ENCODE measurements around the gene MTA1.

MTA1 gene

GRCh38 chr14:105474483-105475268 is 55.0 kb downstream of the MTA1 start, which contains the start of gene CRIP2:
CRIP2 (plus strand) TSS chr14:105474821; CDS start chr14:105474863, 42 bp downstream.
- DNase-seq (ENCODE audit: low read depth in 1 of 2, low spot score in 1 of 2) = no peak

DNA sequence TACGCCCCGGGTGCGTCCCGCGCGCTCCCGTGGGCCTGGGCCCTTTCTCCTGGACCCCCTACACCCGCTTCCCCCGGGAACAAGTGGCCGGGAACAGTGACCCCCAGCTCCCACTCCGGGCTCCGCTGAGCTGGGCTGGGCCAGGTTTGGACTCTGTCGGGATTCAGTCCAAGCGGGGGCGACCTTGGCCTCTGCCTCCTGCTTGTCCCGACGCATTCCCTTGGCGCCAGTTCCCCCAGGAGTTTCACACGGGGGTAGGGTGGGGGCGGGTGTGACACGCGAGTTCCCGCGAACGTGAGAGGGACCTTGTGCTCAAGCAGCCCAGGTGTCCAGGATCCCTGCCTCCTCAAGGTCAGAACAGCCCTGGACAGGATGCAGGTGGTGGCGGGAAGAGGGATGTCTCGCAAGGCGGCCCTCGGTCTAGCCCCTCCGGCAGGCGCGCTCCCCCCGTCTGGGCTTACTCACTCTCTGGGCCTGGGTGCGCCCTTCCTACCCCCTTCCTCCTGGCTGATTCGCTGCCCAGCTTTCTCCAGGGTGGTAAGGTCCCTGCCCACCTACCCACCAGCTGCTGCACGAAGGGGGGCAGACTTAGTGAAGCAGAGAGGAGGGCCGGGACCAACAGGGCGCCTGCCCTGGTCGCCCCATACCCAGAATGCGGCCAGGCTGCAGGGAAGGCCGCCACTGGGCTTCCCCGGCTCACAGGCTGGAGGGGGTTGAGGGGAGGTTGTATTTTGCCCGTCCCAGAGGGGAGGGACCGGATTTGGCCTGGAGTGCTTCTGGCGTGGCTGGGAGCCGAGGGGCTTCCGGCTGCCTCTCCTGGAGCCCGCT is 55.9 kb downstream of the MTA1 start:
- DNase-seq (ENCODE audit: low read depth in 1 of 2, low spot score in 1 of 2) = no peak

- DNase-seq (ENCODE audit: low read depth in 1 of 2, low spot score in 1 of 2) = no peak
Observed at GRCh38 chr14:105476097-105476830, 56.6 kb downstream of the MTA1 start.

GRCh38 chr14:105476831-105477659 is 57.4 kb downstream of the MTA1 start:
- DNase-seq (ENCODE audit: low read depth in 1 of 2, low spot score in 1 of 2) = no peak

- no peak for DNase-seq (ENCODE audit: low read depth in 1 of 2, low spot score in 1 of 2)
Observed at GRCh38 chr14:105477660-105478397, 58.2 kb downstream of the MTA1 start.

DNA sequence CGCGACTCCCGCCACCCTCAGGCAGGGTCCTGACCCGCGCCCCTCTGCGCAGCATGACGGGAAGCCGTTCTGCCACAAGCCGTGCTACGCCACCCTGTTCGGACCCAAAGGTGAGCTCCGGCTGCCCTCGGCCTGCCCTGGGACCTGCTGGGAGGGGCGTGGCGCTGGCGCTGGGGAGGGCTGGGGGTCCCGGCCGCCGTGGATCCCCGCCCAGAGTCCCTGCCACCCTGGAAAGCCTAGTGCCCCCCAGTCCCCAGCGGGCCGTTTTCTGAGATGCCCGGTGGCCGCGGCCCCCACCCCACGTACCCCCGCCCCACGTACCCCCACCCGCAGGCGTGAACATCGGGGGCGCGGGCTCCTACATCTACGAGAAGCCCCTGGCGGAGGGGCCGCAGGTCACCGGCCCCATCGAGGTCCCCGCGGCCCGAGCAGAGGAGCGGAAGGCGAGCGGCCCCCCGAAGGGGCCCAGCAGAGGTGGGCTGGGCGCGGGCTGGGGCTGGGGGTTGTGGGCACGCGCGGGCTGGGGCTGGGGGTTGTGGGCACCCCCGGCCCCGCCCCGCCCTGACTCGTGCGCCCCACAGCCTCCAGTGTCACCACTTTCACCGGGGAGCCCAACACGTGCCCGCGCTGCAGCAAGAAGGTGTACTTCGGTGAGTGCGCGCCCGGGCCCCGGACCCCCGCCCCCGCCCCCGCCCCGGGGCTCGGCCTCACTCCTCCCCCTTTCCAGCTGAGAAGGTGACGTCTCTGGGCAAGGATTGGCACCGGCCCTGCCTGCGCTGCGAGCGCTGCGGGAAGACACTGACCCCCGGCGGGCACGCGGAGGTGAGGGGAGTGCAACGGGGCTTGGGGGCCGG is 59.0 kb downstream of the MTA1 start:
- DNase-seq (ENCODE audit: low read depth in 1 of 2, low spot score in 1 of 2) = no peak

GRCh38 chr14:105479431-105480158 is 60.0 kb downstream of the MTA1 start:
- DNase-seq (ENCODE audit: low read depth in 1 of 2, low spot score in 1 of 2) = no peak

- no peak for DNase-seq (ENCODE audit: low read depth in 1 of 2, low spot score in 1 of 2)
Observed at GRCh38 chr14:105480199-105480746, 60.6 kb downstream of the MTA1 start.

DNA sequence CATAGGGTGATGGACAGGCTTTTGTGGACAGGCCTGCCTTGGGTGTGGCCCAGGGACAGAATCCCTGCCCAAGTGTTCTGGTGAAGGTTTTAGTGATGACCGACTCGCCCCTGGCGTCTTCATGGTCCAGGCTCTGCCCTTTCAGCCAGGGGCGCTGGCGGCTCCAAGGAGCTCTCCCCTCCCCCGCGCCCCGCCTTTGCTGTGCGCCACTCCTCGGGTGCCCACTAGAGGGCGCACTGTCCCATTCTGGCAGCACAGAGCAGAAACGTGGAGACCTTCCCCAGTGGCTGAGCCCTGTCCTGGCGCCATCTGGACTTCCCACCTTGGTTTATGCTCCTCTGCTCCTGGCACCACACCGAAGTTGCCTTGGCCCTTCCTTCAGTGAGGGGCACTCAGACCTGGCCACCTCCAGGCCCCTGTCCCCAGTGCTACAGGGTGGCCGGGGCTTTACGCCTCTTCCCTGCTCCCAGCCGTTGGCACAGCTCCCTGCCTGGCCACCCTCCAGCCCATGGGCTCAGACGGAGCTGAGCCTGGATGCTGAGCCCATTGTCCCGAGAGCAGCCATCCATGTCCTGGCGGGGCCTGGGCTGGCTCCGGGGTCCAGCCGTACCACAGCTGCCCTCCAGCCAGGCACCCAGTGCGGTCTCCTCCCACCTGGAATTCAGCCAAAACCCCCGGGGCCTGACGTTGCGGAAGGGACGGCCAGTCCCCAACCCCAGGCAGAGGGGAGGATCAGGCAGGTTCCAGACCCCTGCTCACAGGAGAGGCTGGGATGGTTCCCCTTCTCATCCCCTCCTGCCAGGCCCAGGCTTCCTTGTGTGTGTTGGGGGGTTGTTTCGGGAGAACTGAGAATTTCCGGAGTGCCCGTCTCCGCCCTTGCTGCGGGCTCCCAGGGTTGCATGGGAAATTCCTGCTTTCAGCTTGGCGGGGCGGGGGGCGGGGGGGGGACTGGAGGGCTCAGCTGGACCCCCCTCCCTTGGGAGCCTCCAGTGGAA is 61.5 kb downstream of the MTA1 start:
- peak; percentile 85 to 86 for DNase-seq (ENCODE audit: low read depth in 1 of 2, low spot score in 1 of 2)

GRCh38 chr14:105481886-105482457 is 62.3 kb downstream of the MTA1 start:
- DNase-seq (ENCODE audit: low read depth in 1 of 2, low spot score in 1 of 2) = peak; percentile 65 to 89

- DNase-seq (ENCODE audit: low read depth in 1 of 2, low spot score in 1 of 2) = no peak
Observed at GRCh38 chr14:105482486-105483110, 63.0 kb downstream of the MTA1 start.

DNA sequence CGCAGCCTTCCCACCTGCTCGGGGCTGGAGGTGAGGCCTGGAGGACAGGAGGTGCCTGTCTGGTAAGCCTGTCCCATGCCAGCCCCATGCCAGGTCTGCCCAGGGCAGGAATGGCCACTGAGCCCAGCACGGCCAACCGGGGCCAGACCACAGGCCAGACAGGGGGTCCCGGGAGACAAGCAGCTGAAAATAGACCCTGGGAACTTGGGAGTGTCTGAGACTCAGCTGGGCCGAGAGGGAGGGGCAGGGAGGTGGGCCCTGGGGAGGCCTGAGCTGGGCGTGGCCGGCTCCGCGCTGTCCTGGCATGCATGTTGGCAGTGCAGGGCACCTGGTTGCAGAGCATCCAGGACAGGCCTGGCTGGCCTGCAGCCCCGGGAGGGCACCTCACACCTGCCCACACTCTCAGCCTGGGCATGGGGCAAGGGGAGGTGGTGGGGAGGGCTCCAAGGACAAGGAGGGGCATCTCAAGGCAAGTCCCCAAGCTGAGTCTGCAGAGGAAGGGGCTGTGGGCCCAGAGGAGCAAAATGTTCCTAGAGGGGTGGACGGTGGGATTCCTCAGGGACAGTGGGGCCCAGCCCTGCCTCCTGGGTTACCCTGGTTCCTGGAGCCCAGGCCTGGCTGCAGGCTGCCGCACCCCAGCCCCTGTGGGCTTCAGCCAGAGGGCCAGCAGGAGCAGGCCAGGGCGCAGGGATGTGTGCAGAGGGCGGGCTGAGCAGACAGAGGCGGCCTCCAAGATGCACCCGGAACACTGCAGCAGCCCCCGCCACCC is 63.9 kb downstream of the MTA1 start:
- no peak for DNase-seq (ENCODE audit: low read depth in 1 of 2, low spot score in 1 of 2)

DNA sequence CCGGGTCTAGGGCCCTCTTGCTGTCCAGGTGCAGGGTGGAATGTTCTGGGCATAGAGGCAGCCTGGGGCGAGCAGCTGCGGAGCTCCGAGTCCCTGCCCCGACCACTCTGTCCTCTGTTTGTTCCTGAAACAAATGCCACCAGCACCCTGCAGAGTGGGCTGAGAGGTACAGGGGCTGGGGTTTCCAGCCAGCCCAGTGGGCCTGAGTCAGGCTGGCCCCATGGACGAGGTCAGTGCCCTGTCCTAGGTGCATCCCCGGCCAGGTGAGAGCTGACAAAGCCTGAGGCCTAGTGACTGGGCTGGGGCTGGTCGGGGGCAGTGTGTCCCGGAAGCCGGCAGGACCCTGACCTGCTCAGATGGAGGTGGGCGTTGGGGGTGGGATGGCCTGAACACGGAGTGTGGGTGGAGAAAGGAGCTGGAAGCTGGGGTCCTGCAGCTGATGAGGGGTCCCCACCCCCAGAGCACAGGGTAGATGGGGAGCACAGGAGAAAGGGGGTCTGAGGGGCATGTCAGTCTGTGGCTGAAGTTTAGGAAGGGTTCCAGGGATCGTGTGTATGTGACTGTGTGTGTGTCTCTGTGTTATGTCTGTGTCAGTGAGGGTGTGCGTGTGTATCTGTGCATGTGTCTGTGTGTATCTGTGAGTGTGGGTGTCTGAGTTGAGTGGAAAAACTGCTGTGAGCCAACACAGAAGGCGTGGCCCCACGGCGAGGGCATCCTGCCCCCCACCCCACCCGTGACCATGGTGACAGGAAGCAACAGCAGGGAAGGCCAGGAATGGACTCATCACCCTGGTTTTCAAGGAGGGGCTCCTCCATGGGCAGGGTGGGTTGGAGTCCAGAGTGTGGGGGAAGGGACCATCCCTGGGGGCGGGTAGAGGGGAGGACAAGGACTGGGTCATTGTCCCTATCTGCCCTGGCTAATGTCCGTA is 64.7 kb downstream of the MTA1 start:
- DNase-seq (ENCODE audit: low read depth in 1 of 2, low spot score in 1 of 2) = peak in 1 of 2 donors; percentile 64

DNA sequence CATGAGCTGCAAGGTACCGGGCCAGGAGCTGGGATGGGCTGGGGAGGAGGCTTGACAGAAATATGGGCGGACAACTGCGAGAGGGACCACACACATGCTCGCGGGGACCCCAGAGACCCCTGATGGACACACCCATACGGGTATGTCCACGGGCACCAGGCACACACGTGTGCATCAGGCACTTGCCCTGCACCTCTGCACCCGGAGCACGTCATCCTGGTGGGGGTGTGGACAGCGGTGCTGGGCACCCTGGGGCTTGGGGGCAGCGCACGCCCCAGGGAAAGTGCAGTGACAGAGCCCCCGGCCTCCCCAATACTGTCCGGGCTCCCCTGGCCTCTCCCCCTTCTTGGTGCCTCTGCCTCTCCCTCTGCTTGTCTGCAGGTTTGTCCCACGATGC is 65.4 kb downstream of the MTA1 start:
- no peak for DNase-seq (ENCODE audit: low read depth in 1 of 2, low spot score in 1 of 2)
